ENCODE data around the gene KCNJ12.
"Not testable (repeated sequence)": the region's sequence is repeated elsewhere in the genome, so short reads cannot be mapped to it uniquely, and the experiment has no call there.

GRCh38 chr17:21423190-21423493 lies 47.0 kb downstream of the KCNJ12 start:
- TF ChIP-seq POLR2A, POLR2AphosphoS5, POU2F2, TAF1, SPI1 (IDR thresholded peaks at IDR 0.05; ENCODE audit: low read depth, low read length): not testable (repeated sequence)
